HepG2 (cell line): ENCODE measurements around the gene CRIP1. TPM values are rescaled to one million over a fixed set of nuclear protein-coding genes. Genes with fewer than 3 reads are reported as not detected.
A peak's percentile ranks its signal among the peaks of the same experiment; 100 is the strongest.

Experiments used
- ATAC-seq: fragments of 200-7000 bp; cut with Tn5 transposase; 3 replicates; pipeline ENCODE4 v1.9.1; 2020; ENCODE audit warnings: mild to moderate bottlenecking, moderate library complexity
- BruUV-seq: library from RNA; stranded (reverse); fragments of 400-500 nt; replicated peaks from 2 replicates; lab custom pipeline; 2021; lab: Mats Ljungman, UMichigan
- CTCF ChIA-PET: fragments of 300-600 bp; formaldehyde crosslinking; extraction: SDS; loops from one replicate; lab custom pipeline; 2021; ENCODE audit warnings: low total read pairs, inconsistent platforms, low intra/inter-chr PET ratio; lab: Yijun Ruan, JAX
- POLR2A ChIA-PET: fragments of 350-600 bp; sonication (Branson Sonifier 250); formaldehyde crosslinking; loops from one replicate; lab custom pipeline; 2020; ENCODE audit warnings: antibody characterized with exemption, inconsistent platforms; lab: Yijun Ruan, JAX
- DNase-seq: peaks from one replicate; pipeline ENCODE4 v3.0.0-alpha.2; 2015; ENCODE audit warnings: low spot score
- FAIRE-seq: peaks from 3 replicates; lab custom pipeline; 2011; peaks lifted over from hg19 to GRCh38; lab: Jason Lieb, UNC
- H2AFZ ChIP-seq: one replicate; pipeline ENCODE4 v1.6.1; 2011; ENCODE audit warnings: low read length, inconsistent platforms
- H3K27ac ChIP-seq: fragments of 300-600 bp; 3 replicates; pipeline ENCODE4 v1.8.0; 2011; ENCODE audit warnings: mixed run types, mild to moderate bottlenecking, mixed read lengths, low read length, inconsistent platforms; ENCODE audit not compliant: insufficient read depth; ENCODE audit errors: extremely low read length
- H3K27me3 ChIP-seq, 2 experiments: fragments of 200-600 bp in 1 of 2; 2 replicates in 1 of 2; 3 replicates in 1 of 2; pipeline versions ENCODE4 v1.6.0 to v1.8.0; 2011; ENCODE audit warnings: low read length in 2 of 2, mild to moderate bottlenecking in 2 of 2, moderate library complexity in 2 of 2, inconsistent platforms in 1 of 2; ENCODE audit not compliant: insufficient read depth in 2 of 2, control insufficient read depth in 1 of 2
- H3K36me3 ChIP-seq, 2 experiments: fragments of 200-600 bp in 1 of 2; replicated peaks in 1 of 2; 2 replicates in 1 of 2; 3 replicates in 1 of 2; pipeline versions ENCODE4 v1.5.1 to v1.8.0; 2011; ENCODE audit warnings: low read length in 2 of 2, inconsistent platforms in 1 of 2; ENCODE audit not compliant: insufficient read depth in 2 of 2, control insufficient read depth in 1 of 2
- H3K4me1 ChIP-seq: 2 replicates; pipeline ENCODE4 v1.5.1; 2012; ENCODE audit warnings: low read length, inconsistent platforms; ENCODE audit not compliant: insufficient read depth
- H3K4me2 ChIP-seq: 2 replicates; pipeline ENCODE4 v1.6.0; 2011; ENCODE audit warnings: low read depth, low read length, inconsistent platforms
- H3K4me3 ChIP-seq, 3 experiments: fragments of 200-600 bp in 1 of 3; sonication (generic), shearing (Covaris generic) in 1 of 3; replicated peaks in 1 of 3; 2 replicates each; pipeline ENCODE4 v1.5.1; 2011 to 2016; ENCODE audit warnings: low read length in 3 of 3, inconsistent platforms in 2 of 3, low read depth in 2 of 3, mild to moderate bottlenecking in 2 of 3, control low read depth in 1 of 3, mixed read lengths in 1 of 3; ENCODE audit not compliant: insufficient read depth in 1 of 3
- H3K79me2 ChIP-seq: one replicate; pipeline ENCODE4 v1.6.1; 2011; ENCODE audit warnings: low read length, inconsistent platforms; ENCODE audit not compliant: insufficient read depth
- H3K9ac ChIP-seq: 2 replicates; pipeline ENCODE4 v1.6.0; 2011; ENCODE audit warnings: mild to moderate bottlenecking, low read depth, low read length, inconsistent platforms; ENCODE audit not compliant: insufficient read depth
- H3K9me3 ChIP-seq: 2 replicates; pipeline ENCODE4 v1.5.1; 2012; ENCODE audit warnings: mild to moderate bottlenecking, low read length
- H4K20me1 ChIP-seq: 2 replicates; pipeline ENCODE4 v1.6.0; 2011; ENCODE audit warnings: inconsistent platforms, mild to moderate bottlenecking, low read length, moderate library complexity; ENCODE audit not compliant: insufficient read depth
- ARNTL ChIP-seq: sonication (generic); formaldehyde crosslinking; IDR thresholded peaks from 2 replicates; pipeline ENCODE4 v1.4.0; 2020; ENCODE audit warnings: mild to moderate bottlenecking, missing genetic modification reagents
- DNMT1 ChIP-seq: sonication (generic); formaldehyde crosslinking; IDR thresholded peaks from 2 replicates; pipeline ENCODE4 v1.5.1; 2020; ENCODE audit warnings: mild to moderate bottlenecking, missing genetic modification reagents
- MAFF ChIP-seq: IDR thresholded peaks from 2 replicates; pipeline ENCODE4 v1.6.1; 2011; ENCODE audit warnings: low read depth, low read length, improper control_type of control experiment
- NKX3-1 ChIP-seq: sonication (generic); formaldehyde crosslinking; IDR thresholded peaks from 2 replicates; pipeline ENCODE4 v1.5.0; 2020; ENCODE audit warnings: missing genetic modification reagents
- RBAK ChIP-seq: sonication (generic); formaldehyde crosslinking; IDR thresholded peaks from 2 replicates; pipeline ENCODE4 v1.5.1; 2020; ENCODE audit warnings: mild to moderate bottlenecking, missing genetic modification reagents
- RBFOX2 ChIP-seq: fragments of 200-400 bp; formaldehyde crosslinking; IDR thresholded peaks from 2 replicates; pipeline ENCODE4 v1.6.1; 2017; ENCODE audit warnings: low read depth, mild to moderate bottlenecking, low read length
- TEAD2 ChIP-seq: sonication (generic); formaldehyde crosslinking; IDR thresholded peaks from 2 replicates; pipeline ENCODE4 v1.9.0; 2021; ENCODE audit warnings: missing genetic modification reagents
- TSC22D2 ChIP-seq: sonication (generic); formaldehyde crosslinking; IDR thresholded peaks from 2 replicates; pipeline ENCODE4 v1.5.1; 2020; ENCODE audit warnings: missing genetic modification reagents, mild to moderate bottlenecking, borderline replicate concordance
- ZFP37 ChIP-seq: sonication (generic); formaldehyde crosslinking; IDR thresholded peaks from 2 replicates; pipeline ENCODE4 v1.4.0; 2020; ENCODE audit warnings: missing genetic modification reagents, borderline replicate concordance
- ZFP82 ChIP-seq: sonication (generic); formaldehyde crosslinking; IDR thresholded peaks from 2 replicates; pipeline ENCODE4 v1.5.1; 2020; ENCODE audit warnings: mild to moderate bottlenecking, missing genetic modification reagents, borderline replicate concordance
- ZNF224 ChIP-seq: sonication (generic); formaldehyde crosslinking; IDR thresholded peaks from 2 replicates; pipeline ENCODE4 v1.5.0; 2020; ENCODE audit warnings: mild to moderate bottlenecking, missing genetic modification reagents
- ZNF232 ChIP-seq: sonication (generic); formaldehyde crosslinking; IDR thresholded peaks from 2 replicates; pipeline ENCODE4 v1.4.0; 2020; ENCODE audit warnings: missing genetic modification reagents, borderline replicate concordance
- ZNF234 ChIP-seq: sonication (generic); formaldehyde crosslinking; conservative IDR thresholded peaks from 2 replicates; pipeline ENCODE4 v1.5.1; 2020; ENCODE audit warnings: mild to moderate bottlenecking, missing genetic modification reagents
- ZNF296 ChIP-seq: sonication (generic); formaldehyde crosslinking; conservative IDR thresholded peaks from 2 replicates; pipeline ENCODE4 v1.5.0; 2020; ENCODE audit warnings: mild to moderate bottlenecking, missing genetic modification reagents
- WGBS: methylation state at CpG from one replicate; pipeline ENCODE4 v1.1.6; 2017; ENCODE audit warnings: low lambda C conversion rate; 5-methylcytosine and 5-hydroxymethylcytosine counted together
- in situ Hi-C: cut with HindIII; loops from 2 replicates; pipeline ENCODE4 v1.10.0; 2017; ENCODE audit warnings: low pct_unique_long_range_greater_than_20kb; ENCODE audit not compliant: extremely low pct_ligation_motif_present
- intact Hi-C: fragments of 100-400 bp; cut with micrococcal nuclease; formaldehyde crosslinking; loops from one replicate; pipeline ENCODE4 v1.10.0; 2022; ENCODE audit not compliant: unreplicated experiment
- polyA plus RNA-seq, 8 experiments: library from polyadenylated mRNA; depleted of rRNA in 3 of 8; stranded (reverse) in 7 of 8; unstranded in 1 of 8; fragments of >200 nt; fragmentation: Illumina TruSeq in 4 of 8; extraction: Trizol in 4 of 8; gene quantifications; 2 replicates each; pipeline versions ENCODE4 v1.2.1 to v1.2.3, GENCODE V29; 2011 to 2016; ENCODE audit warnings: low read depth in 4 of 8, missing spikeins in 1 of 8, mixed read lengths in 1 of 8; ENCODE audit not compliant: insufficient read depth in 1 of 8
- total RNA-seq, 5 experiments: library from RNA; depleted of rRNA; stranded (reverse); fragments of >200 nt; fragmentation: Illumina TruSeq; extraction: Trizol; gene quantifications; 2 replicates each; pipeline ENCODE4 v1.2.3, GENCODE V29; 2016; ENCODE audit warnings: low read depth in 1 of 5
- TF ChIP-seq, protein P1 (sequence below): sonication (generic); formaldehyde crosslinking; IDR thresholded peaks from 2 replicates; pipeline ENCODE4 v1.5.0; 2020; ENCODE audit warnings: mild to moderate bottlenecking, missing genetic modification reagents
- TF ChIP-seq, protein P2 (sequence below): sonication (generic); formaldehyde crosslinking; IDR thresholded peaks from 2 replicates; pipeline ENCODE4 v1.5.1; 2020; ENCODE audit warnings: mild to moderate bottlenecking, missing genetic modification reagents
- TF ChIP-seq, protein P3 (sequence below): IDR thresholded peaks from 2 replicates; pipeline ENCODE4 v1.6.1; 2016; ENCODE audit warnings: missing compliant biosample characterization, missing genetic modification reagents, borderline replicate concordance

The CRIP1 gene
- total and polyA plus RNA-seq, 2 of the 13 experiments (the other 11 are each of a cell fraction or from before 2014, with no cell fraction given) = 53.9 to 59.5 TPM

- Histone ChIP-seq H3K4me2 (peak overlapping the region; percentile 96), H3K36me3 (peaks cover 0 to 3% of the 10 kb centered on the region in 2 experiments; a peak in 1 of 5 replicates), H2AFZ (no peak overlapping the region), H3K9ac (peak overlapping the region; percentile 79), H3K4me3 (peak overlapping the region; percentile 64 to 73 (median 65)), H3K79me2 (peaks cover 23% of the 10 kb centered on the region), H4K20me1 (no peaks in the 10 kb centered on the region), H3K27me3 (no peaks in the 10 kb centered on the region), H3K27ac (peak overlapping the region; percentile 96), H3K4me1 (peaks cover 76% of the 10 kb centered on the region), H3K9me3 (no peaks in the 10 kb centered on the region)
- POLR2A ChIA-PET = interaction anchor here (1.3 to 2.3 kb wide), 3 partner anchors 9 to 194 kb away, joined by 4 to 8 read pairs (median 5); partner anchors contain the start of gene BRF1
- CTCF ChIA-PET = no interaction called here
- DNase-seq = no peak
- intact Hi-C loops = loop anchor here (10.0 kb wide), 1 partner anchor 181 kb away; the partner anchor contains the start of gene PACS2
- no peak for FAIRE-seq
- WGBS = 85% methylated on average over 4 of the region's 18 CpGs
- in situ Hi-C loops = no loop called here
- ATAC-seq = no peak
- no TSS peak for BruUV-seq
- TF ChIP-seq ZNF224 (CRISPR knock-in tag) = no peak
- no peak for TF ChIP-seq TSC22D2
- TF ChIP-seq NKX3-1 (CRISPR knock-in tag) = no peak
- no peak for TF ChIP-seq ZFP37 (CRISPR knock-in tag)
- TF ChIP-seq ZNF232 (CRISPR knock-in tag) = peak; percentile 60; the same call in 1 of the 2 replicates
- no peak for TF ChIP-seq TEAD2 (CRISPR knock-in tag)
- no peak for TF ChIP-seq ZFP82
- TF ChIP-seq, protein P1, sequence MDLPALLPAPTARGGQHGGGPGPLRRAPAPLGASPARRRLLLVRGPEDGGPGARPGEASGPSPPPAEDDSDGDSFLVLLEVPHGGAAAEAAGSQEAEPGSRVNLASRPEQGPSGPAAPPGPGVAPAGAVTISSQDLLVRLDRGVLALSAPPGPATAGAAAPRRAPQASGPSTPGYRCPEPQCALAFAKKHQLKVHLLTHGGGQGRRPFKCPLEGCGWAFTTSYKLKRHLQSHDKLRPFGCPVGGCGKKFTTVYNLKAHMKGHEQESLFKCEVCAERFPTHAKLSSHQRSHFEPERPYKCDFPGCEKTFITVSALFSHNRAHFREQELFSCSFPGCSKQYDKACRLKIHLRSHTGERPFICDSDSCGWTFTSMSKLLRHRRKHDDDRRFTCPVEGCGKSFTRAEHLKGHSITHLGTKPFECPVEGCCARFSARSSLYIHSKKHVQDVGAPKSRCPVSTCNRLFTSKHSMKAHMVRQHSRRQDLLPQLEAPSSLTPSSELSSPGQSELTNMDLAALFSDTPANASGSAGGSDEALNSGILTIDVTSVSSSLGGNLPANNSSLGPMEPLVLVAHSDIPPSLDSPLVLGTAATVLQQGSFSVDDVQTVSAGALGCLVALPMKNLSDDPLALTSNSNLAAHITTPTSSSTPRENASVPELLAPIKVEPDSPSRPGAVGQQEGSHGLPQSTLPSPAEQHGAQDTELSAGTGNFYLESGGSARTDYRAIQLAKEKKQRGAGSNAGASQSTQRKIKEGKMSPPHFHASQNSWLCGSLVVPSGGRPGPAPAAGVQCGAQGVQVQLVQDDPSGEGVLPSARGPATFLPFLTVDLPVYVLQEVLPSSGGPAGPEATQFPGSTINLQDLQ (CRISPR knock-in tag) = no peak
- no peak for TF ChIP-seq DNMT1 (CRISPR knock-in tag)
- TF ChIP-seq, protein P2, sequence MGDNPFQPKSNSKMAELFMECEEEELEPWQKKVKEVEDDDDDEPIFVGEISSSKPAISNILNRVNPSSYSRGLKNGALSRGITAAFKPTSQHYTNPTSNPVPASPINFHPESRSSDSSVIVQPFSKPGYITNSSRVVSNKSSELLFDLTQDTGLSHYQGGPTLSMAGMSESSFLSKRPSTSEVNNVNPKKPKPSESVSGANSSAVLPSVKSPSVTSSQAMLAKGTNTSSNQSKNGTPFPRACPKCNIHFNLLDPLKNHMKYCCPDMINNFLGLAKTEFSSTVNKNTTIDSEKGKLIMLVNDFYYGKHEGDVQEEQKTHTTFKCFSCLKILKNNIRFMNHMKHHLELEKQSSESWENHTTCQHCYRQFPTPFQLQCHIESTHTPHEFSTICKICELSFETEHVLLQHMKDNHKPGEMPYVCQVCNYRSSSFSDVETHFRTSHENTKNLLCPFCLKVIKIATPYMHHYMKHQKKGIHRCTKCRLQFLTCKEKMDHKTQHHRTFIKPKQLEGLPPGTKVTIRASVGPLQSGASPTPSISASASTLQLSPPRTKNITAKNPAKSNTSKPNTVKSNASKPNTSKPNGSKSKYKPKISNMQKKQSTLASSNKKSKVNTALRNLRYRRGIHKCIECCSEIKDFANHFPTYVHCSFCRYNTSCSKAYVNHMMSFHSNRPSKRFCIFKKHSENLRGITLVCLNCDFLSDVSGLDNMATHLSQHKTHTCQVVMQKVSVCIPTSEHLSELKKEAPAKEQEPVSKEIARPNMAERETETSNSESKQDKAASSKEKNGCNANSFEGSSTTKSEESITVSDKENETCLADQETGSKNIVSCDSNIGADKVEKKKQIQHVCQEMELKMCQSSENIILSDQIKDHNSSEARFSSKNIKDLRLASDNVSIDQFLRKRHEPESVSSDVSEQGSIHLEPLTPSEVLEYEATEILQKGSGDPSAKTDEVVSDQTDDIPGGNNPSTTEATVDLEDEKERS (CRISPR knock-in tag) = 0 out of 2 replicates have a peak, but pooled peaks have one; percentile 35
- TF ChIP-seq RBAK (CRISPR knock-in tag) = no peak
- no peak for TF ChIP-seq ARNTL
- peak; percentile 78 for TF ChIP-seq RBFOX2
- TF ChIP-seq ZNF234 (CRISPR knock-in tag) = no peak
- TF ChIP-seq MAFF = peak; percentile 2; the same call in 1 of the 2 replicates
- TF ChIP-seq, protein P3, sequence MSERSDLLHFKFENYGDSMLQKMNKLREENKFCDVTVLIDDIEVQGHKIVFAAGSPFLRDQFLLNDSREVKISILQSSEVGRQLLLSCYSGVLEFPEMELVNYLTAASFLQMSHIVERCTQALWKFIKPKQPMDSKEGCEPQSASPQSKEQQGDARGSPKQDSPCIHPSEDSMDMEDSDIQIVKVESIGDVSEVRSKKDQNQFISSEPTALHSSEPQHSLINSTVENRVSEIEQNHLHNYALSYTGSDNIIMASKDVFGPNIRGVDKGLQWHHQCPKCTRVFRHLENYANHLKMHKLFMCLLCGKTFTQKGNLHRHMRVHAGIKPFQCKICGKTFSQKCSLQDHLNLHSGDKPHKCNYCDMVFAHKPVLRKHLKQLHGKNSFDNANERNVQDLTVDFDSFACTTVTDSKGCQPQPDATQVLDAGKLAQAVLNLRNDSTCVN (CRISPR knock-in tag) = no peak
- no peak for TF ChIP-seq ZNF296 (CRISPR knock-in tag)
Measured at GRCh38 chr14:105495101-105495989, 8.7 kb downstream of the CRIP1 start.
